Kidney (tissue), 14 donors: ENCODE data around the gene ZNF597. TPM values are rescaled to one million over a fixed set of nuclear protein-coding genes. Genes with fewer than 3 reads are reported as not detected.
"Not testable (repeated sequence)": the region's sequence is repeated elsewhere in the genome, so short reads cannot be mapped to it uniquely, and the experiment has no call there.

Experiments
- DNase-seq, 5 donors: peaks; one replicate each; pipeline ENCODE4 v3.0.0-alpha.2; 2013 to 2020
- FAIRE-seq: peaks from 2 replicates; lab custom pipeline; 2012; peaks lifted over from hg19 to GRCh38; lab: Jason Lieb, UNC
- H3K27ac ChIP-seq, 2 donors: one replicate each; pipeline ENCODE4 v1.7.0; 2013; ENCODE audit warnings: low read depth in 2 of 2, low read length in 2 of 2, inconsistent platforms in 1 of 2
- H3K27me3 ChIP-seq: one replicate; pipeline ENCODE4 v1.7.1; 2013; ENCODE audit warnings: low read length, inconsistent platforms; ENCODE audit not compliant: control insufficient read depth, insufficient read depth
- H3K36me3 ChIP-seq, 3 donors: one replicate each; pipeline versions ENCODE4 v1.7.0 to v1.7.1; 2013; ENCODE audit warnings: low read length in 3 of 3, control low read depth in 1 of 3, inconsistent platforms in 1 of 3; ENCODE audit not compliant: insufficient read depth in 3 of 3, control insufficient read depth in 2 of 3
- H3K4me1 ChIP-seq, 3 donors: one replicate each; pipeline versions ENCODE4 v1.7.0 to v1.7.1; 2013; ENCODE audit warnings: low read length in 3 of 3, inconsistent platforms in 1 of 3, low read depth in 1 of 3; ENCODE audit not compliant: control insufficient read depth in 2 of 3, insufficient read depth in 2 of 3
- H3K4me3 ChIP-seq, 3 donors: one replicate each; pipeline versions ENCODE4 v1.7.0 to v1.8.1; 2013; ENCODE audit warnings: low read length in 3 of 3, control low read depth in 1 of 3, inconsistent platforms in 1 of 3
- H3K9ac ChIP-seq, 3 donors: one replicate each; pipeline versions ENCODE4 v1.7.0 to v1.7.1; 2013; ENCODE audit warnings: low read length in 3 of 3, control low read depth in 1 of 3, inconsistent platforms in 1 of 3
- H3K9me3 ChIP-seq, 3 donors: one replicate each; pipeline versions ENCODE4 v1.7.0 to v1.7.1; 2013; ENCODE audit warnings: low read length in 3 of 3, control low read depth in 1 of 3, inconsistent platforms in 1 of 3; ENCODE audit not compliant: control insufficient read depth in 2 of 3, insufficient read depth in 1 of 3
- CTCF ChIP-seq: IDR thresholded peaks from 3 replicates; pipeline ENCODE4 v1.5.1; 2012; ENCODE audit warnings: mild to moderate bottlenecking, moderate library complexity, borderline replicate concordance; ENCODE audit not compliant: insufficient read depth; ENCODE audit errors: extremely low read depth
- intact Hi-C: fragments of 100-400 bp; cut with DNase I; formaldehyde crosslinking; loops from one replicate; pipeline ENCODE4 v1.11.1; 2022
- polyA plus RNA-seq: library from polyadenylated mRNA; stranded (reverse); fragments of 350-450 nt; fragmentation: Illumina TruSeq; extraction: RNeasy Lipid Tissue Mini Kit (QIAGEN cat#74804); gene quantifications from one replicate; pipeline ENCODE4 v1.2.3, GENCODE V29; 2014; ENCODE audit warnings: low read depth, low replicate concordance; ENCODE audit not compliant: insufficient read depth
- total RNA-seq: library from RNA; stranded (reverse); fragmentation: NEBNext Ultra II Directional; extraction: Animal tissue kit (Norgen Biotek cat#: 25700); gene quantifications from one replicate; pipeline ENCODE4 v1.2.1, GENCODE V29; 2021
- donor health status: control.
- donor health status: control.
- donor health status: control.
- donor health status: control.
- donor health status: control.
- donor health status: DM: yes; HTN: yes; CAD: no.
- donor health status: Normal renal cell carcinoma (clear cell type).

The ZNF597 gene
- total and polyA plus RNA-seq, 2 donors from 2014 or later: 0.99 to 3.4 TPM

DNA sequence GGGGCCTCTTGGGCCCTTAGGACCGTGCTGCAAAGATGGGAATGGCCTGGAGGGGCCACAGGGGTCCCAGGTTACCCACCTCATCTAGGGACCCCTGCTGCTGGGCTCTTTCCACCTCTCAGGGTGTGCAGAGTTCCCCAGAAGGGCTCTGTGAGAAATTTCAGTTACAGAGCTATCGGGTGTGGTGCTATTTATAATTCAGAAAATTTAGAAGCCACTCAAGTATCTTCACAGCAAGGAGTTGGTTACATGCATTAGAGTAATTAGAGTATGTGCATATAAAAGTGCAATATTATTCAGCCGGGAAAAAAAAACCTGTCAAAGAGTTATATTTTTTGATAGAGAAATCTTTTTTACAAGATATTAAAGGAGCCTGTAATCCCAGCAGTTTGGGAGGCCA lies 33.1 kb upstream of the ZNF597 start:
- Histone ChIP-seq H3K27ac (no peak overlapping the region), H3K4me1 (peaks cover 0 to 10% (median 0%) of the 10 kb centered on the region in 3 donors), H3K9ac (no peak overlapping the region), H3K4me3 (no peak overlapping the region), H3K36me3 (peaks cover 0 to 25% (median 11%) of the 10 kb centered on the region in 3 donors), H3K9me3 (no peaks in the 10 kb centered on the region), H3K27me3 (no peaks in the 10 kb centered on the region)
- DNase-seq (no peak), FAIRE-seq (no peak)
- intact Hi-C loops: no loop called here
- no peak for TF ChIP-seq CTCF

GRCh38 chr16:3475604-3476375 lies 32.5 kb upstream of the ZNF597 start:
- Histone ChIP-seq H3K9me3 (no peaks in the 10 kb centered on the region), H3K4me1 (peaks cover 0 to 10% (median 0%) of the 10 kb centered on the region in 3 donors), H3K27me3 (no peaks in the 10 kb centered on the region), H3K4me3 (no peak overlapping the region), H3K27ac (no peak overlapping the region), H3K36me3 (peaks cover 0 to 19% (median 11%) of the 10 kb centered on the region in 3 donors), H3K9ac (no peak overlapping the region)
- FAIRE-seq: no peak
- DNase-seq: peak in 1 of 5 donors; percentile 66
- intact Hi-C loops: no loop called here
- no peak for TF ChIP-seq CTCF

DNA sequence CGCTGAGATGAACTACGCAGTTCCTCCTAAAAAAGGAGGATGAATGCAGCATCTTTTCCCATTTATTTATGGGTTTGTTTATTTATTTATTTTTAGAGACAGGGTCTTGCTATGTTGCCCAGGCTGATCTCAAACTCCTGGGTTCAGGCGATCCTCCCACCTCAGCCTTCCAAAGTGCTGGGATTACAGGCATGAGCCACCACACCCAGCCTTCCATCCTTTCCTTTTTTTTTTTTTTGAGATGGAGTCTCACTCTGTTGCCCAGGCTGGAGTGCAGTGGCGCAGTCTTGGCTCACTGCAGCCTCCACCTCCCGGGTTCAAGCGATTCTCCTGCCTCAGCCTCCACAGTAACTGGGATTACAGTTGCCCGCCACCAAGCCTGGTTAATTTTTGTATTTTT lies 31.6 kb upstream of the ZNF597 start:
- intact Hi-C loops, DNase-seq, H3K27me3 ChIP-seq, H3K9me3 ChIP-seq, FAIRE-seq, H3K27ac ChIP-seq, H3K4me3 ChIP-seq, H3K9ac ChIP-seq: not testable (repeated sequence)
- Histone ChIP-seq H3K4me1 (peaks cover 0 to 12% (median 0%) of the 10 kb centered on the region in 3 donors), H3K36me3 (peaks cover 0 to 14% (median 11%) of the 10 kb centered on the region in 3 donors)

- Histone ChIP-seq H3K4me3 (no peak overlapping the region), H3K27me3 (no peaks in the 10 kb centered on the region), H3K4me1 (peaks cover 0 to 18% (median 0%) of the 10 kb centered on the region in 3 donors), H3K9ac (no peak overlapping the region), H3K27ac (no peak overlapping the region), H3K9me3 (no peaks in the 10 kb centered on the region), H3K36me3 (peaks cover 0 to 8% (median 5%) of the 10 kb centered on the region in 3 donors)
- intact Hi-C loops: no loop called here
- no peak for DNase-seq
- FAIRE-seq: no peak
- no peak for TF ChIP-seq CTCF
These were observed 31.0 kb upstream of the ZNF597 start for GRCh38 chr16:3474136-3474779.

DNA sequence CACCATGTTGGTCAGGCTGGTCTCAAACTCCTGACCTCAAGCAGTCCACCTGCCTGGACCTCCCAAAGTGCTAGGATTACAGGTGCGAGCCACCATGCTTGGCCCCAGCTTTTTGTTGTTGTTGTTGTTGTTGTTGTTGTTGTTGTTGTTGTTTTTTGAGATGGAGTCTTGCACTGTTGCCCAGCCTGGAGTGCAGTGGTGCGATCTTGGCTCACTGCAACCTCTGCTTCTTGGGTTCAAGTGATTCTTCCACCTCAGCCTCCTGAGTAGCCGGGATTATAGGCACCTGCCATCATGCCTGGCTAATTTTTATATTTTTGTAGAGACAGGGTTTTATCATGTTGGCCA lies 30.3 kb upstream of the ZNF597 start:
- H3K9ac ChIP-seq, H3K9me3 ChIP-seq, FAIRE-seq, DNase-seq, H3K27me3 ChIP-seq, H3K36me3 ChIP-seq, H3K27ac ChIP-seq, H3K4me3 ChIP-seq, intact Hi-C loops: not testable (repeated sequence)
- peaks cover 0 to 21% (median 0%) of the 10 kb centered on the region in 3 donors for H3K4me1 ChIP-seq
